PFSK-1 (cell line): ENCODE results near the gene BARHL2.

Experiments
- FOXP2 ChIP-seq: optimal IDR thresholded peaks from 2 replicates; pipeline ENCODE3; 2011; ENCODE audit warnings: borderline replicate concordance, control low read depth, inconsistent platforms; ENCODE audit not compliant: insufficient read depth; ENCODE audit errors: extremely low read length, extremely low read depth
- POLR2AphosphoS5 ChIP-seq: IDR thresholded peaks from 2 replicates; pipeline ENCODE4 v1.6.1; 2012; ENCODE audit warnings: low read depth, mild to moderate bottlenecking, control low read depth, low read length, moderate library complexity
- SIN3A ChIP-seq: IDR thresholded peaks from 2 replicates; pipeline ENCODE4 v1.6.1; 2012; ENCODE audit warnings: mild to moderate bottlenecking, low read length, moderate library complexity, borderline replicate concordance; ENCODE audit not compliant: insufficient read depth
- TAF1 ChIP-seq: IDR thresholded peaks from 2 replicates; pipeline ENCODE4 v1.6.1; 2012; ENCODE audit warnings: low read length, control low read depth, borderline replicate concordance; ENCODE audit not compliant: insufficient read depth
- TF ChIP-seq, protein P1 (sequence below), 2 experiments: IDR thresholded peaks; 2 replicates each; pipeline versions ENCODE4 v1.6.1 to v1.8.0; 2011 to 2012; ENCODE audit warnings: low read depth in 2 of 2, low read length in 2 of 2, control low read depth in 1 of 2, inconsistent platforms in 1 of 2, mild to moderate bottlenecking in 1 of 2, moderate library complexity in 1 of 2; ENCODE audit not compliant: insufficient read depth in 1 of 2

DNA sequence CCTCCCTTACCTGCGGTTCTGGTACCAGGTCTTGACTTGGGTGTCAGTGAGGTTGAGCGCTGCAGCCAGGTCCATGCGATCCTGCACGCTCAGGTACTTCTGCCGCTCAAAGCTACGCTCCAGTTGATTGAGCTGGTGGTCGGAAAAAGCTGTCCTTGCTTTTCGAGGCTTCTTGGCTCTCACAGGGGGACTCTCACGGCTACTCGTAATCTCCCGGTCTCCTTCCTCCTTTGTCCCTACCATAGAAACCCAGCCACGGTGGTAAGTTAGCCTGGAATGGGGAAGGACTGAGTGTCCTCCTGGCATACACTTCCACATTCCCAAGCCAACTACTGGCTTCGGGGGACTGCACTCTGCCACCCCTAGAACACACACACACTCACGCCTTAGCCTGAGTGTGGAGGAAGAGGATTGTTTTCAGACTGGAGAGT, 2.6 kb downstream of the BARHL2 start:
- TF ChIP-seq, protein P1, sequence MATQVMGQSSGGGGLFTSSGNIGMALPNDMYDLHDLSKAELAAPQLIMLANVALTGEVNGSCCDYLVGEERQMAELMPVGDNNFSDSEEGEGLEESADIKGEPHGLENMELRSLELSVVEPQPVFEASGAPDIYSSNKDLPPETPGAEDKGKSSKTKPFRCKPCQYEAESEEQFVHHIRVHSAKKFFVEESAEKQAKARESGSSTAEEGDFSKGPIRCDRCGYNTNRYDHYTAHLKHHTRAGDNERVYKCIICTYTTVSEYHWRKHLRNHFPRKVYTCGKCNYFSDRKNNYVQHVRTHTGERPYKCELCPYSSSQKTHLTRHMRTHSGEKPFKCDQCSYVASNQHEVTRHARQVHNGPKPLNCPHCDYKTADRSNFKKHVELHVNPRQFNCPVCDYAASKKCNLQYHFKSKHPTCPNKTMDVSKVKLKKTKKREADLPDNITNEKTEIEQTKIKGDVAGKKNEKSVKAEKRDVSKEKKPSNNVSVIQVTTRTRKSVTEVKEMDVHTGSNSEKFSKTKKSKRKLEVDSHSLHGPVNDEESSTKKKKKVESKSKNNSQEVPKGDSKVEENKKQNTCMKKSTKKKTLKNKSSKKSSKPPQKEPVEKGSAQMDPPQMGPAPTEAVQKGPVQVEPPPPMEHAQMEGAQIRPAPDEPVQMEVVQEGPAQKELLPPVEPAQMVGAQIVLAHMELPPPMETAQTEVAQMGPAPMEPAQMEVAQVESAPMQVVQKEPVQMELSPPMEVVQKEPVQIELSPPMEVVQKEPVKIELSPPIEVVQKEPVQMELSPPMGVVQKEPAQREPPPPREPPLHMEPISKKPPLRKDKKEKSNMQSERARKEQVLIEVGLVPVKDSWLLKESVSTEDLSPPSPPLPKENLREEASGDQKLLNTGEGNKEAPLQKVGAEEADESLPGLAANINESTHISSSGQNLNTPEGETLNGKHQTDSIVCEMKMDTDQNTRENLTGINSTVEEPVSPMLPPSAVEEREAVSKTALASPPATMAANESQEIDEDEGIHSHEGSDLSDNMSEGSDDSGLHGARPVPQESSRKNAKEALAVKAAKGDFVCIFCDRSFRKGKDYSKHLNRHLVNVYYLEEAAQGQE (IDR thresholded peaks at IDR 0.05; ENCODE audit: insufficient read depth in 1 of 2, low read depth in 2 of 2, low read length in 2 of 2) = no peak
- no peak for TF ChIP-seq POLR2AphosphoS5
- TF ChIP-seq TAF1 = no peak
- no peak for TF ChIP-seq SIN3A
- TF ChIP-seq FOXP2 = no peak
